SK-N-SH (cell line): ENCODE results near the gene KCTD8. TPM values are rescaled to one million over a fixed set of nuclear protein-coding genes. Genes with fewer than 3 reads are reported as not detected.

Experiments used
- CTCF ChIA-PET: fragments of 300-600, 350-600 bp; formaldehyde crosslinking; extraction: SDS; loops from one replicate; lab custom pipeline; 2021; lab: Yijun Ruan, JAX
- POLR2A ChIA-PET: fragments of 350-600 bp; sonication (Branson Sonifier 250); formaldehyde crosslinking; extraction: SDS; loops from one replicate; lab custom pipeline; 2020; ENCODE audit warnings: antibody characterized with exemption, inconsistent platforms; lab: Yijun Ruan, JAX
- DNase-seq: peaks from one replicate; pipeline ENCODE4 v3.0.0; 2012
- H2AFZ ChIP-seq: fragments of 200-600 bp; sonication (generic); 2 replicates; pipeline ENCODE4 v1.8.1; 2016; ENCODE audit warnings: antibody characterized with exemption, mild to moderate bottlenecking, low read depth
- H3F3A ChIP-seq: fragments of 200-600 bp; sonication (generic); replicated peaks from 2 replicates; pipeline ENCODE3; 2016; ENCODE audit warnings: antibody characterized with exemption, mild to moderate bottlenecking; ENCODE audit not compliant: insufficient read depth
- H3K27ac ChIP-seq, 2 experiments: fragments of 200-500 bp in 1 of 2; fragments of 200-600 bp in 1 of 2; sonication (Bioruptor generic) in 1 of 2; sonication (generic), shearing (Covaris generic) in 1 of 2; 2 replicates each; pipeline versions ENCODE4 v1.5.1 to v1.6.1; 2014 to 2016; ENCODE audit warnings: low read depth in 2 of 2, inconsistent platforms in 1 of 2, low read length in 1 of 2, mild to moderate bottlenecking in 1 of 2, mixed read lengths in 1 of 2
- H3K27me3 ChIP-seq: fragments of 200-600 bp; sonication (generic), shearing (Covaris generic); 2 replicates; pipeline ENCODE4 v1.6.1; 2016; ENCODE audit warnings: mixed run types; ENCODE audit not compliant: insufficient read depth
- H3K36me3 ChIP-seq, 2 experiments: fragments of 200-500 bp in 1 of 2; fragments of 200-600 bp in 1 of 2; sonication (Bioruptor generic) in 1 of 2; sonication (generic) in 1 of 2; replicated peaks in 1 of 2; 2 replicates each; pipeline versions ENCODE3 to v1.5.1; 2014 to 2016; ENCODE audit warnings: low read length in 1 of 2, mild to moderate bottlenecking in 1 of 2; ENCODE audit not compliant: insufficient read depth in 2 of 2, control insufficient read depth in 1 of 2
- H3K4me1 ChIP-seq, 2 experiments: fragments of 200-500 bp in 1 of 2; fragments of 200-600 bp in 1 of 2; sonication (Bioruptor generic) in 1 of 2; sonication (generic), shearing (Covaris generic) in 1 of 2; 2 replicates each; pipeline versions ENCODE4 v1.5.1 to v1.6.1; 2014 to 2016; ENCODE audit warnings: low read depth in 1 of 2, low read length in 1 of 2, mixed run types in 1 of 2; ENCODE audit not compliant: insufficient read depth in 2 of 2, control insufficient read depth in 1 of 2
- H3K4me2 ChIP-seq: fragments of 200-600 bp; sonication (generic), shearing (Covaris generic); 2 replicates; pipeline ENCODE4 v1.6.1; 2017; ENCODE audit warnings: mixed run types
- H3K4me3 ChIP-seq, 2 experiments: fragments of 200-500 bp in 1 of 2; fragments of 200-600 bp in 1 of 2; sonication (Bioruptor generic) in 1 of 2; sonication (generic), shearing (Covaris generic) in 1 of 2; 2 replicates each; pipeline versions ENCODE4 v1.5.1 to v1.8.1; 2014 to 2016; ENCODE audit warnings: low read depth in 2 of 2, inconsistent platforms in 1 of 2, low read length in 1 of 2, mild to moderate bottlenecking in 1 of 2, mixed read lengths in 1 of 2, moderate library complexity in 1 of 2
- H3K79me2 ChIP-seq: fragments of 200-600 bp; sonication (generic); 2 replicates; pipeline ENCODE4 v1.8.1; 2017; ENCODE audit warnings: mild to moderate bottlenecking; ENCODE audit not compliant: insufficient read depth
- H3K9ac ChIP-seq: fragments of 200-600 bp; sonication (generic); 2 replicates; pipeline ENCODE4 v1.6.1; 2017; ENCODE audit warnings: mixed run types
- H3K9me2 ChIP-seq: fragments of 200-600 bp; sonication (generic); 2 replicates; pipeline ENCODE4 v1.6.1; 2017; ENCODE audit warnings: mixed run types
- H3K9me3 ChIP-seq: fragments of 200-600 bp; sonication (generic); 2 replicates; pipeline ENCODE4 v1.6.1; 2017; ENCODE audit warnings: mixed run types, mild to moderate bottlenecking, moderate library complexity
- H4K20me1 ChIP-seq: fragments of 200-600 bp; sonication (generic); 2 replicates; pipeline ENCODE4 v1.6.1; 2017; ENCODE audit warnings: mild to moderate bottlenecking, mixed run types; ENCODE audit not compliant: insufficient read depth
- CHD2 ChIP-seq: fragments of 150-350 bp; IDR thresholded peaks from 2 replicates; pipeline ENCODE4 v1.6.1; 2018; ENCODE audit warnings: low read length; ENCODE audit not compliant: partially characterized antibody
- ELF1 ChIP-seq: IDR thresholded peaks from 2 replicates; pipeline ENCODE4 v1.4.0; 2012
- EP300 ChIP-seq, 2 experiments: IDR thresholded peaks; 2 replicates each; pipeline versions ENCODE4 v1.4.0 to v1.6.1; 2012; ENCODE audit warnings: borderline replicate concordance in 1 of 2, low read depth in 1 of 2, low read length in 1 of 2
- FOXJ3 ChIP-seq: sonication (generic); formaldehyde crosslinking; IDR thresholded peaks from 2 replicates; pipeline ENCODE4 v1.5.1; 2020; ENCODE audit warnings: mild to moderate bottlenecking, missing genetic modification reagents
- FOXM1 ChIP-seq: IDR thresholded peaks from 2 replicates; pipeline ENCODE4 v1.4.0; 2012; ENCODE audit warnings: low read depth, mild to moderate bottlenecking
- MEF2A ChIP-seq: IDR thresholded peaks from 2 replicates; pipeline ENCODE4 v1.4.0; 2012; ENCODE audit warnings: low read depth, borderline replicate concordance
- NRF1 ChIP-seq: IDR thresholded peaks from 2 replicates; pipeline ENCODE4 v1.6.1; 2012; ENCODE audit warnings: low read depth, mild to moderate bottlenecking, low read length
- RAD21 ChIP-seq: IDR thresholded peaks from 2 replicates; pipeline ENCODE4 v1.6.1; 2012; ENCODE audit warnings: mild to moderate bottlenecking, low read length
- RCOR1 ChIP-seq: fragments of 150-350 bp; IDR thresholded peaks from 2 replicates; pipeline ENCODE4 v1.6.1; 2017; ENCODE audit warnings: antibody characterized with exemption, low read length
- SIN3A ChIP-seq: IDR thresholded peaks from 2 replicates; pipeline ENCODE4 v1.6.1; 2012; ENCODE audit warnings: low read depth, mild to moderate bottlenecking, low read length, moderate library complexity, borderline replicate concordance
- SMC3 ChIP-seq: IDR thresholded peaks from 2 replicates; pipeline ENCODE4 v1.6.1; 2012; ENCODE audit warnings: low read depth, low read length, improper control_type of control experiment
- TAF1 ChIP-seq: IDR thresholded peaks from 2 replicates; pipeline ENCODE4 v1.6.1; 2012; ENCODE audit warnings: low read depth, mild to moderate bottlenecking, low read length, moderate library complexity, borderline replicate concordance
- TCF12 ChIP-seq: IDR thresholded peaks from 2 replicates; pipeline ENCODE4 v1.4.0; 2012
- TEAD4 ChIP-seq: IDR thresholded peaks from 2 replicates; pipeline ENCODE4 v1.4.0; 2012; ENCODE audit warnings: mild to moderate bottlenecking, borderline replicate concordance; ENCODE audit not compliant: insufficient read depth
- whole genome bisulfite sequencing: methylation state at CpG from one replicate; pipeline ENCODE4 v1.1.6; 2017; ENCODE audit warnings: low lambda C conversion rate; 5-methylcytosine and 5-hydroxymethylcytosine counted together
- polyA plus RNA-seq, 3 experiments: library from polyadenylated mRNA; depleted of rRNA; stranded (reverse); fragments of >200 nt; gene quantifications; 2 replicates each; pipeline ENCODE4 v1.2.3, GENCODE V29; 2012
- TF ChIP-seq, protein P1 (sequence below): IDR thresholded peaks from 2 replicates; pipeline ENCODE4 v1.6.1; 2012; ENCODE audit warnings: mild to moderate bottlenecking, low read depth, low read length, moderate library complexity
- TF ChIP-seq, protein P2 (sequence below): IDR thresholded peaks from 2 replicates; pipeline ENCODE4 v1.4.0; 2012; ENCODE audit warnings: low read depth
- TF ChIP-seq, protein P3 (sequence below): fragments of 150-350 bp; IDR thresholded peaks from 2 replicates; pipeline ENCODE4 v1.6.1; 2016; ENCODE audit warnings: mild to moderate bottlenecking, low read depth, low read length
- TF ChIP-seq, protein P4 (sequence below): fragments of 150-350 bp; IDR thresholded peaks from 2 replicates; pipeline ENCODE4 v1.6.1; 2017; ENCODE audit warnings: antibody characterized with exemption, low read length, low read depth, borderline replicate concordance
- TF ChIP-seq, protein P5 (sequence below): fragments of 200-600 bp; sonication (generic); IDR thresholded peaks from 2 replicates; pipeline ENCODE4 v1.6.1; 2017; ENCODE audit warnings: antibody characterized with exemption, mild to moderate bottlenecking, moderate library complexity

The KCTD8 gene
- polyA plus RNA-seq, 1 of the 3 experiments (the other 2 are of a cell fraction), result not detected

DNA sequence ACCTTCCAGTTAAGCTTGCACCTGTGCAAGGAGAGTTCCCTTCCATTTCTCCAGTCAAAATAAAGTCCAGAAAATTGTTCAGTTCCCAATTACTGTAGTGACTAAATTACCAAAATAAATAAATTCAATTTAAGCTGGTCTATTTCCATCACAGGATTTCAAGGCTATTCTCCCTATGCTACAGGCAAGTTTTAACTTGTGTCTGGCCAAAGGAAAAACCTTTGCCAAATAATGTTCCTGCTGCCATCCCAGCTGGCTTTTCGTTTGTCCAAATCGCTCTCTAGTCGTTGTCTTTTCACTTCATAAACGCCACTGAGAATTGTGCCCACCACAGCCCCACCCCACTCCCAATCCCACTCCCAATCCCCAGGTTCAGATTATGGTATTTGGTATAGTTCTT, 2.4 kb downstream of the KCTD8 start:
- H2AFZ ChIP-seq, result no peak overlapping the region
- H4K20me1 ChIP-seq, result no peaks in the 10 kb centered on the region
- no peaks in the 10 kb centered on the region for H3K79me2 ChIP-seq
- peaks cover 0 to 9% of the 10 kb centered on the region in 2 experiments; a peak in 2 of 4 replicates for H3K4me1 ChIP-seq
- H3K27ac ChIP-seq, result no peak overlapping the region
- H3F3A ChIP-seq, result no peaks in the 10 kb centered on the region
- H3K4me3 ChIP-seq, result no peak overlapping the region
- no peaks in the 10 kb centered on the region for H3K9me3 ChIP-seq
- H3K9me2 ChIP-seq, result no peaks in the 10 kb centered on the region
- DNase-seq, result no peak
- CTCF ChIA-PET, result interaction anchor here (1.0 kb wide), 1 partner anchor 14 kb away, joined by 3 read pairs; no protein-coding TSS in a partner anchor
- no peak for TF ChIP-seq TEAD4
- TF ChIP-seq, protein P1, sequence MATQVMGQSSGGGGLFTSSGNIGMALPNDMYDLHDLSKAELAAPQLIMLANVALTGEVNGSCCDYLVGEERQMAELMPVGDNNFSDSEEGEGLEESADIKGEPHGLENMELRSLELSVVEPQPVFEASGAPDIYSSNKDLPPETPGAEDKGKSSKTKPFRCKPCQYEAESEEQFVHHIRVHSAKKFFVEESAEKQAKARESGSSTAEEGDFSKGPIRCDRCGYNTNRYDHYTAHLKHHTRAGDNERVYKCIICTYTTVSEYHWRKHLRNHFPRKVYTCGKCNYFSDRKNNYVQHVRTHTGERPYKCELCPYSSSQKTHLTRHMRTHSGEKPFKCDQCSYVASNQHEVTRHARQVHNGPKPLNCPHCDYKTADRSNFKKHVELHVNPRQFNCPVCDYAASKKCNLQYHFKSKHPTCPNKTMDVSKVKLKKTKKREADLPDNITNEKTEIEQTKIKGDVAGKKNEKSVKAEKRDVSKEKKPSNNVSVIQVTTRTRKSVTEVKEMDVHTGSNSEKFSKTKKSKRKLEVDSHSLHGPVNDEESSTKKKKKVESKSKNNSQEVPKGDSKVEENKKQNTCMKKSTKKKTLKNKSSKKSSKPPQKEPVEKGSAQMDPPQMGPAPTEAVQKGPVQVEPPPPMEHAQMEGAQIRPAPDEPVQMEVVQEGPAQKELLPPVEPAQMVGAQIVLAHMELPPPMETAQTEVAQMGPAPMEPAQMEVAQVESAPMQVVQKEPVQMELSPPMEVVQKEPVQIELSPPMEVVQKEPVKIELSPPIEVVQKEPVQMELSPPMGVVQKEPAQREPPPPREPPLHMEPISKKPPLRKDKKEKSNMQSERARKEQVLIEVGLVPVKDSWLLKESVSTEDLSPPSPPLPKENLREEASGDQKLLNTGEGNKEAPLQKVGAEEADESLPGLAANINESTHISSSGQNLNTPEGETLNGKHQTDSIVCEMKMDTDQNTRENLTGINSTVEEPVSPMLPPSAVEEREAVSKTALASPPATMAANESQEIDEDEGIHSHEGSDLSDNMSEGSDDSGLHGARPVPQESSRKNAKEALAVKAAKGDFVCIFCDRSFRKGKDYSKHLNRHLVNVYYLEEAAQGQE, result no peak
- no peak for TF ChIP-seq ELF1
- TF ChIP-seq, protein P2, sequence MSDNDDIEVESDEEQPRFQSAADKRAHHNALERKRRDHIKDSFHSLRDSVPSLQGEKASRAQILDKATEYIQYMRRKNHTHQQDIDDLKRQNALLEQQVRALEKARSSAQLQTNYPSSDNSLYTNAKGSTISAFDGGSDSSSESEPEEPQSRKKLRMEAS, result no peak
- no peak for TF ChIP-seq FOXM1
- TF ChIP-seq EP300 (IDR thresholded peaks at IDR 0.05; ENCODE audit: borderline replicate concordance in 1 of 2, low read depth in 1 of 2, low read length in 1 of 2), result no peak
- no peak for TF ChIP-seq SMC3
- TF ChIP-seq, protein P3, sequence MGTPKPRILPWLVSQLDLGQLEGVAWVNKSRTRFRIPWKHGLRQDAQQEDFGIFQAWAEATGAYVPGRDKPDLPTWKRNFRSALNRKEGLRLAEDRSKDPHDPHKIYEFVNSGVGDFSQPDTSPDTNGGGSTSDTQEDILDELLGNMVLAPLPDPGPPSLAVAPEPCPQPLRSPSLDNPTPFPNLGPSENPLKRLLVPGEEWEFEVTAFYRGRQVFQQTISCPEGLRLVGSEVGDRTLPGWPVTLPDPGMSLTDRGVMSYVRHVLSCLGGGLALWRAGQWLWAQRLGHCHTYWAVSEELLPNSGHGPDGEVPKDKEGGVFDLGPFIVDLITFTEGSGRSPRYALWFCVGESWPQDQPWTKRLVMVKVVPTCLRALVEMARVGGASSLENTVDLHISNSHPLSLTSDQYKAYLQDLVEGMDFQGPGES, result no peak
- no peak for TF ChIP-seq FOXJ3
- TF ChIP-seq, all 33 proteins: peak for 0
- POLR2A ChIA-PET, result no interaction called here
- H3K4me2 ChIP-seq, result no peak overlapping the region
- H3K27me3 ChIP-seq, result peaks cover 32% of the 10 kb centered on the region
- no peak overlapping the region for H3K9ac ChIP-seq
- no peaks in the 10 kb centered on the region for H3K36me3 ChIP-seq
- WGBS, result 7% methylated on average over 4 of the region's 4 CpGs

DNA sequence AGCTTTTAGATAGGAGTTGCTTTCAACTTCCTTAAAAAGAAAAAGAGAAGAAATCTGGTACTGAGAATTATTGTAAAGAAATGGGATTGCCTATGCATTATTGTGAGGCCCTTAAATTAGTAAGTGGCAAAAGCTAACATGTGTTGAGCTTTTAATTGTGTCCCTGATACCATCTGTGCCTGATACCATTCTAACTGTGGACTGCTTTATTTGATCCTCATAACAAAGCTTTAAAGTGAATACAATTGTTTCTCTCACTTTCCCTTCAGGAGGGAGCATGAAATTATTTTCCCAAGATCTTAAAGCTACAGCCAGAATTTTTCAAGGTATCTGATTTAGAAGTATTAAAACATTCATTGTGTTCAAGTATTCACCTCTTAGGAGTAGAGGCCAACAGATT, 9.9 kb downstream of the KCTD8 start:
- H3K4me3 ChIP-seq, result no peak overlapping the region
- H3K9ac ChIP-seq, result no peak overlapping the region
- no peak for DNase-seq
- H3K36me3 ChIP-seq, result no peaks in the 10 kb centered on the region
- ChIA-PET POLR2A (no interaction called here), CTCF (interaction anchor here (2.0 kb wide), 1 partner anchor 10 kb away, joined by 8 read pairs; the partner anchor contains the start of gene KCTD8)
- H3K27me3 ChIP-seq, result no peaks in the 10 kb centered on the region
- no peaks in the 10 kb centered on the region for H3K9me2 ChIP-seq
- no peaks in the 10 kb centered on the region for H3K4me1 ChIP-seq
- H3F3A ChIP-seq, result no peaks in the 10 kb centered on the region
- H3K27ac ChIP-seq, result no peak overlapping the region
- no peak overlapping the region for H3K4me2 ChIP-seq
- no peak overlapping the region for H2AFZ ChIP-seq
- H3K79me2 ChIP-seq, result no peaks in the 10 kb centered on the region
- TF ChIP-seq, protein P4, sequence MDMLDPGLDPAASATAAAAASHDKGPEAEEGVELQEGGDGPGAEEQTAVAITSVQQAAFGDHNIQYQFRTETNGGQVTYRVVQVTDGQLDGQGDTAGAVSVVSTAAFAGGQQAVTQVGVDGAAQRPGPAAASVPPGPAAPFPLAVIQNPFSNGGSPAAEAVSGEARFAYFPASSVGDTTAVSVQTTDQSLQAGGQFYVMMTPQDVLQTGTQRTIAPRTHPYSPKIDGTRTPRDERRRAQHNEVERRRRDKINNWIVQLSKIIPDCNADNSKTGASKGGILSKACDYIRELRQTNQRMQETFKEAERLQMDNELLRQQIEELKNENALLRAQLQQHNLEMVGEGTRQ, result no peak
- TF ChIP-seq TAF1 (no peak), CHD2 (no peak), TCF12 (no peak), RCOR1 (no peak), SIN3A (no peak), FOXJ3 (no peak), NRF1 (no peak), ELF1 (no peak), RAD21 (no peak), MEF2A (no peak)
- TF ChIP-seq, protein P5, sequence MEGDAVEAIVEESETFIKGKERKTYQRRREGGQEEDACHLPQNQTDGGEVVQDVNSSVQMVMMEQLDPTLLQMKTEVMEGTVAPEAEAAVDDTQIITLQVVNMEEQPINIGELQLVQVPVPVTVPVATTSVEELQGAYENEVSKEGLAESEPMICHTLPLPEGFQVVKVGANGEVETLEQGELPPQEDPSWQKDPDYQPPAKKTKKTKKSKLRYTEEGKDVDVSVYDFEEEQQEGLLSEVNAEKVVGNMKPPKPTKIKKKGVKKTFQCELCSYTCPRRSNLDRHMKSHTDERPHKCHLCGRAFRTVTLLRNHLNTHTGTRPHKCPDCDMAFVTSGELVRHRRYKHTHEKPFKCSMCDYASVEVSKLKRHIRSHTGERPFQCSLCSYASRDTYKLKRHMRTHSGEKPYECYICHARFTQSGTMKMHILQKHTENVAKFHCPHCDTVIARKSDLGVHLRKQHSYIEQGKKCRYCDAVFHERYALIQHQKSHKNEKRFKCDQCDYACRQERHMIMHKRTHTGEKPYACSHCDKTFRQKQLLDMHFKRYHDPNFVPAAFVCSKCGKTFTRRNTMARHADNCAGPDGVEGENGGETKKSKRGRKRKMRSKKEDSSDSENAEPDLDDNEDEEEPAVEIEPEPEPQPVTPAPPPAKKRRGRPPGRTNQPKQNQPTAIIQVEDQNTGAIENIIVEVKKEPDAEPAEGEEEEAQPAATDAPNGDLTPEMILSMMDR, result no peak
- TF ChIP-seq, protein P3, result no peak
- H4K20me1 ChIP-seq, result no peaks in the 10 kb centered on the region
- no peaks in the 10 kb centered on the region for H3K9me3 ChIP-seq
